NOMO-1 treated with DMSO at 0.1 percent for 48 hours (cell line): ENCODE results near the gene GABRB1.

Source experiments
- DNase-seq: peaks from one replicate; lab custom pipeline; 2025; ENCODE audit not compliant: unreplicated experiment; lab: John Stamatoyannopoulos, UW

GABRB1 gene

DNA sequence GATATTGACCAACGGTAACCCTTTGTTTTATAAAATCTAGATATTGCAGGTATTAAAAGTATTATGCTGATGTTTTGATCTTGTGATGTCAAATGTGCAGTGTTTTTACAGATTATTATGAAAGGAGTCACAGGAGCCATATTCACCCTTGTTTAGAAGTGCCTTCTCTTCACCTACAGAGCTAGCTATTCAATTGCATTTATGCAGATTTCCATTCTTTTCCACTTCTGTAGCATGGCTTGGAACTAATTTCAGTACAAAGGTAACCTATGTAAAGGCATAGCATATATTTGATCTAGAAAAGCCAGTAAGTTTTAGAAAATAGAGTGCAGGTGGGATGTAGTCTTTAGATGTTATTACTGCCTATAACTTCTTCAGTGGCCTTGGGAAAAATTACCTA lies 176.2 kb downstream of the GABRB1 start:
- DNase-seq = no peak

- no peak for DNase-seq
Observed at GRCh38 chr4:47209833-47210232, 178.5 kb downstream of the GABRB1 start.

DNA sequence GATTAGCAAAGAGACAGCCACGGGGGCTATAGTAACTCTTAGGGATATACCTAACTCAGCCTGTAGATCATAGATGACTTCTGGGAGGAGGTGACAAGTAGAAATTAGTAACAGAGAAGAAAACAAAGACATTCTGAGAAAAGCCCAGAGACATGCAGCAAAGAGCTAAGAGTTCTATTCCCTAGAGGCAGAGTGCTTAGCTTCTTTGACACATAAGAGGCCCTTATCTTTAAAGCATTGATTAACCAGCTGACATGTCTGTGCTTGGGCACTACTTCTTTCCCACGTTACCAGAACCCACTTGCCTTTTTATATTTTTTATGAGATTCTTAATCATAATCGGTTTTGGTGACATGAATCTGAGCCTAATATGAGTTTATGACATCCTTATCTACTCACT lies 179.5 kb downstream of the GABRB1 start:
- no peak for DNase-seq

GRCh38 chr4:47213106-47213505 lies 181.7 kb downstream of the GABRB1 start:
- no peak for DNase-seq

GRCh38 chr4:47213539-47213938 lies 182.2 kb downstream of the GABRB1 start:
- DNase-seq = no peak

GRCh38 chr4:47213971-47214370 lies 182.6 kb downstream of the GABRB1 start:
- no peak for DNase-seq

GRCh38 chr4:47215759-47216158 lies 184.4 kb downstream of the GABRB1 start:
- no peak for DNase-seq

DNA sequence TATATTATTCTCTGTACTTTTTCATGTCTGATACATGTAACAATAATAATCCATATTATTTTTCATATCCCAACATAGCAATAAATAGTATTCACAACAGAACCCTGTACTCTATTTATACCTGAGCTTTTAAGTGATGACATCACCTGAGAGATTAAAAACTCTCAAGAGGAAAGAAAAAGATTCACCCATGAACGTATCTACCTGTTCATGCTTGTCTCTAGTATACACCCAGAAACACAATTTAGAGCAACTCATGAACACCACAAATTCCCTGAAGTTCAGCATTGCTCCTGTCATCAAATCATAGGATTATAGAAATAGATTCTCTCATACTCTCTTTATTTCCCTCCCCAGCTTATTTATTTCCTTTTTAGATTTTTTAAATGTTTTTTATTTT lies 185.9 kb downstream of the GABRB1 start:
- no peak for DNase-seq

DNA sequence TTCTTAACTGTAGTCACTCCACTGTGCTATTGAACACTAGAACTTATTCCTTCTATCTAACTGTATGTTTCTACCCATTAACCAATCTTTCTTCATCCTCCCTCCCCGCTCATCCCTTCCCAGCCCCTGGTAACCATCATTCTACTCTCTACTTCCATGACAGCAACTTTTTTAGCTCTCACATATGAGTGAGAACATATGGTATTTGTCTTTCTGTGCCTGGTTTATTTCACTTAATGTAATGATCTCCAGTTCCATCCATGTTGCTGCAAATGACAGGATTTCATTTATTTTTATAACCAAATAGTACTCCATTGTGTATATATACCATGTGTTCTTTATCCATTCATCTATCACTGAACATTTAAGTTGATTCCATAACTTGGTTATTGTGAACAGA lies 186.5 kb downstream of the GABRB1 start:
- no peak for DNase-seq

- DNase-seq = no peak
Observed at GRCh38 chr4:47218631-47219030, 187.3 kb downstream of the GABRB1 start.

GRCh38 chr4:47219586-47219985 lies 188.2 kb downstream of the GABRB1 start:
- no peak for DNase-seq

- no peak for DNase-seq
Observed at GRCh38 chr4:47221721-47222120, 190.4 kb downstream of the GABRB1 start.

GRCh38 chr4:47222276-47222675 lies 190.9 kb downstream of the GABRB1 start:
- no peak for DNase-seq

GRCh38 chr4:47224361-47224760 lies 193.0 kb downstream of the GABRB1 start:
- DNase-seq = no peak

GRCh38 chr4:47235721-47236120 lies 204.4 kb downstream of the GABRB1 start:
- no peak for DNase-seq

- no peak for DNase-seq
Observed at GRCh38 chr4:47238667-47239066, 207.3 kb downstream of the GABRB1 start.

GRCh38 chr4:47239649-47240048 lies 208.3 kb downstream of the GABRB1 start:
- DNase-seq = no peak

GRCh38 chr4:47251348-47252135 lies 220.2 kb downstream of the GABRB1 start:
- no peak for DNase-seq

GRCh38 chr4:47263721-47264120 lies 232.4 kb downstream of the GABRB1 start:
- DNase-seq = no peak

GRCh38 chr4:47270201-47270888 lies 239.0 kb downstream of the GABRB1 start:
- no peak for DNase-seq

DNA sequence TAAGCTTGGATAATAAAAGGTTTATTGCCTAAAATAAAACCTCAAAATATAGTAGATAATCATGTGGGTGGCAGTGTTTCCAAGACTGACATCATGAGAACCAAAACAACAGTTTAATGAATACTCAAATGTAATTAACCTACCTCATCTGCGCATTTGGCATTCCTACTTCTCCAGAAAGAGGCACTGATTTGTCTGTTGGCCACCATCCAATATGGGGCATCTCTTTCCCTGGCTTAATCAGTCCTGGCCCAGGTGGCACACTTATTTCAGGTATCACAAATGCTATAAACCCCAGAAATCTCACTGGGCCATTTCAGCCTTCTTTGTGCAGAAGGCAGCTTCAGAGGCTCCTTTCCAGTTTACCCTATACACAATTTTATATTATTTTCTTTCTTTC lies 239.9 kb downstream of the GABRB1 start:
- no peak for DNase-seq

DNA sequence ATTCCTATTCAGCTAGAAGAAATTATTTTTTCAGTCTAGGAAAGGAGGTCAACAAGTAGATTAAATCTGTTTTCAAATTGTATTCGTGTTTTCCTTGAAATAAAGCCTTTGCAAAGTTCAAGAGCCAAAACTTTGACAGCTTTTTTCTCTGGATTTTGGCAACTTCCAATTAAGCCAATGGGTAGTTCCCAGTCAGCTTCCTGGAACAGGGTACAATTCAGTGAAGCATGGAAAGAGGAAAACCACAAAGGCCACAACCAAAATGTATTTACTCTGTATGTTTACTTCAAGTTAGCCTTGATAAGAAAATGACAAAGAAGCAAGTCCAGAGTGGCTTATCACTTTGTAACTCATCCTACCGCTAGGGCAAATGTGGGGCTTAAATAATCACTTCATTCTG lies 243.5 kb downstream of the GABRB1 start:
- no peak for DNase-seq

DNA sequence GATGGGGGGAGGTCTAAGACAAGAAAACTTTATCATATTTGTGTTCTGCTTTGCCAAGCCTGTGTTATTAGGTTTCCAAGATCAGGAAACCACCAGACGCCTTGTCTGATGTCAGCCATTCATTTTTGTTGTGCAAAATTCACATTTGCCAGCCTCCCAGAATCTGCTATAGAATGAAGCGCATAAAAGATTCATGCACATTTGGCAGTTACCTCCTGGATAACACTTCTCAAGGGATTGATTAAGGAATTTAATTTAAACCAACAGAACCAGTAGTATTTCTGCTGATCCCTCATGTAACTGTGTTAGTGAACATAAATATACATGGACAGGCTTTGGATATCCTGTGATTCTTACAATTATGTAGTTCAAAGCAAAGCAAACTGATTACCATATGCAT lies 244.2 kb downstream of the GABRB1 start:
- no peak for DNase-seq
